Esophagus squamous epithelium (tissue), 5 donors: ENCODE data around the gene ZSCAN5A. TPM values are rescaled to one million over a fixed set of nuclear protein-coding genes. Genes with fewer than 3 reads are reported as not detected.

Experiments
- DNase-seq: peaks from one replicate; lab custom pipeline; 2025; lab: John Stamatoyannopoulos, UW
- H3K27ac ChIP-seq, 4 donors: fragments of 200-600 bp; sonication (generic); one replicate each; pipeline ENCODE4 v1.5.1; 2016 to 2019; ENCODE audit warnings: mild to moderate bottlenecking in 1 of 4
- H3K27me3 ChIP-seq, 4 donors: fragments of 200-600 bp; sonication (generic); 1 replicate in 3 of 4; 2 replicates in 1 of 4; pipeline versions ENCODE4 v1.5.1 to v1.6.0; 2017 to 2021; ENCODE audit warnings: antibody characterized with exemption in 1 of 4
- H3K36me3 ChIP-seq, 3 donors: fragments of 200-600 bp; sonication (generic); one replicate each; pipeline ENCODE4 v1.5.1; 2016 to 2019
- H3K4me1 ChIP-seq, 3 donors: fragments of 200-600 bp; sonication (generic); one replicate each; pipeline ENCODE4 v1.5.1; 2017 to 2019
- H3K4me3 ChIP-seq, 4 donors: fragments of 200-600 bp; sonication (generic); 1 replicate in 3 of 4; 2 replicates in 1 of 4; pipeline ENCODE4 v1.5.1; 2016 to 2019; ENCODE audit warnings: mild to moderate bottlenecking in 2 of 4, moderate library complexity in 1 of 4
- H3K9me3 ChIP-seq, 3 donors: fragments of 200-600 bp; sonication (generic); one replicate each; pipeline ENCODE4 v1.5.1; 2016 to 2019
- CTCF ChIP-seq, 6 experiments: fragments of 450-650 bp in 4 of 6; fragments of 200-600 bp in 2 of 6; sonication (generic) in 2 of 6; IDR thresholded peaks; one replicate each; pipeline ENCODE4 v1.5.1; 2016 to 2019; ENCODE audit warnings: antibody characterized with exemption in 6 of 6, mild to moderate bottlenecking in 4 of 6, moderate library complexity in 4 of 6
- POLR2A ChIP-seq, 4 donors: fragments of 450-650 bp; IDR thresholded peaks; one replicate each; pipeline ENCODE4 v1.6.1; 2017; ENCODE audit warnings: antibody characterized with exemption in 4 of 4, mild to moderate bottlenecking in 4 of 4, moderate library complexity in 3 of 4
- WGBS, 2 donors: methylation state at CpG; one replicate each; pipeline ENCODE4 v1.1.5; 2018; 5-methylcytosine and 5-hydroxymethylcytosine counted together
- intact Hi-C: fragments of 100-400 bp; cut with DNase I; formaldehyde crosslinking; loops from one replicate; pipeline ENCODE4 v1.15.0; 2022
- total RNA-seq, 4 donors: library from RNA; depleted of rRNA; stranded (reverse); fragments of >200 nt; gene quantifications; one replicate each; pipeline ENCODE4 v1.1.0, GENCODE V29; 2016
- donor health status: DM: yes; HTN: yes; CAD: no.

The ZSCAN5A gene
- 10 to 100 TPM in 1 of 4 donors, 1 to 10 TPM in 3; 2.8 to 13.2 (median 6.8) TPM for total RNA-seq

GRCh38 chr19:56314381-56315076 lies at the start of gene ZSCAN5A:
TSS of gene ZSCAN5A (minus strand) at chr19:56314839. CDS start at chr19:56225046, 89,793 bp downstream.
- Histone ChIP-seq H3K36me3 (peaks cover 0 to 16% (median 0%) of the 10 kb centered on the region in 3 donors), H3K9me3 (no peaks in the 10 kb centered on the region), H3K4me3 (peak within 1 kb of the TSS; percentile 51 to 92 (median 74)), H3K27me3 (no peaks in the 10 kb centered on the region), H3K4me1 (peaks cover 4 to 25% (median 5%) of the 10 kb centered on the region in 3 donors), H3K27ac (peak within 1 kb of the TSS; percentile 95 to 99 (median 96))
- WGBS, 2 donors, result 0 to 2% methylated on average over 17 to 24 of the region's 47 CpGs
- TF ChIP-seq CTCF (IDR thresholded peaks at IDR 0.05), result no peak
- TF ChIP-seq POLR2A (IDR thresholded peaks at IDR 0.05), result peak in 2 of 4 donors; percentile 35 to 41
- intact Hi-C loops, result no loop called here
- DNase-seq, result peak; percentile 97

- no peaks in the 10 kb centered on the region for H3K27me3 ChIP-seq
- WGBS, 2 donors, result 83 to 90% methylated on average over 2 of the region's 2 CpGs
- TF ChIP-seq POLR2A (IDR thresholded peaks at IDR 0.05), result no peak
- TF ChIP-seq CTCF (IDR thresholded peaks at IDR 0.05), result no peak
- intact Hi-C loops, result no loop called here
- no peak for DNase-seq
- H3K27ac ChIP-seq, result no peak overlapping the region
- no peaks in the 10 kb centered on the region for H3K4me1 ChIP-seq
- peaks cover 0 to 6% (median 0%) of the 10 kb centered on the region in 3 donors for H3K36me3 ChIP-seq
- no peak overlapping the region for H3K4me3 ChIP-seq
- H3K9me3 ChIP-seq, result peaks cover 0 to 40% (median 21%) of the 10 kb centered on the region in 3 donors
Observed at GRCh38 chr19:56360841-56361240, 46.2 kb upstream of the ZSCAN5A start.

GRCh38 chr19:56356944-56357343 lies 42.3 kb upstream of the ZSCAN5A start:
- 33 to 68% methylated on average over 2 of the region's 2 CpGs for WGBS, 2 donors
- Histone ChIP-seq H3K27ac (no peak overlapping the region), H3K36me3 (peaks cover 0 to under 1% (median 0%) of the 10 kb centered on the region in 3 donors), H3K4me3 (no peak overlapping the region), H3K27me3 (no peaks in the 10 kb centered on the region), H3K4me1 (no peaks in the 10 kb centered on the region), H3K9me3 (peaks cover 0 to 19% (median 14%) of the 10 kb centered on the region in 3 donors)
- intact Hi-C loops, result no loop called here
- DNase-seq, result no peak
- TF ChIP-seq POLR2A (IDR thresholded peaks at IDR 0.05) (no peak), CTCF (IDR thresholded peaks at IDR 0.05) (no peak)

- H3K27ac ChIP-seq, result no peak overlapping the region
- H3K4me1 ChIP-seq, result no peaks in the 10 kb centered on the region
- TF ChIP-seq POLR2A (IDR thresholded peaks at IDR 0.05), result no peak
- no peak for TF ChIP-seq CTCF (IDR thresholded peaks at IDR 0.05)
- DNase-seq, result no peak
- intact Hi-C loops, result no loop called here
- H3K27me3 ChIP-seq, result no peaks in the 10 kb centered on the region
- no peaks in the 10 kb centered on the region for H3K36me3 ChIP-seq
- H3K9me3 ChIP-seq, result peaks cover 0 to 11% (median 1%) of the 10 kb centered on the region in 3 donors
- 48 to 73% methylated on average over 1 of the region's 1 CpG for WGBS, 2 donors
- H3K4me3 ChIP-seq, result no peak overlapping the region
Observed at GRCh38 chr19:56355517-56355916, 40.9 kb upstream of the ZSCAN5A start.

GRCh38 chr19:56351208-56351607 lies 36.6 kb upstream of the ZSCAN5A start:
- TF ChIP-seq POLR2A (IDR thresholded peaks at IDR 0.05) (no peak), CTCF (IDR thresholded peaks at IDR 0.05) (no peak)
- Histone ChIP-seq H3K27me3 (no peaks in the 10 kb centered on the region), H3K9me3 (no peaks in the 10 kb centered on the region), H3K4me3 (no peak overlapping the region), H3K4me1 (no peaks in the 10 kb centered on the region), H3K27ac (no peak overlapping the region), H3K36me3 (no peaks in the 10 kb centered on the region)
- no peak for DNase-seq
- intact Hi-C loops, result no loop called here
- WGBS, 2 donors, result 71 to 75% methylated on average over 6 of the region's 6 CpGs
